Measurements from ENCODE around the gene C1QL4.

- TF ChIP-seq, protein P1, sequence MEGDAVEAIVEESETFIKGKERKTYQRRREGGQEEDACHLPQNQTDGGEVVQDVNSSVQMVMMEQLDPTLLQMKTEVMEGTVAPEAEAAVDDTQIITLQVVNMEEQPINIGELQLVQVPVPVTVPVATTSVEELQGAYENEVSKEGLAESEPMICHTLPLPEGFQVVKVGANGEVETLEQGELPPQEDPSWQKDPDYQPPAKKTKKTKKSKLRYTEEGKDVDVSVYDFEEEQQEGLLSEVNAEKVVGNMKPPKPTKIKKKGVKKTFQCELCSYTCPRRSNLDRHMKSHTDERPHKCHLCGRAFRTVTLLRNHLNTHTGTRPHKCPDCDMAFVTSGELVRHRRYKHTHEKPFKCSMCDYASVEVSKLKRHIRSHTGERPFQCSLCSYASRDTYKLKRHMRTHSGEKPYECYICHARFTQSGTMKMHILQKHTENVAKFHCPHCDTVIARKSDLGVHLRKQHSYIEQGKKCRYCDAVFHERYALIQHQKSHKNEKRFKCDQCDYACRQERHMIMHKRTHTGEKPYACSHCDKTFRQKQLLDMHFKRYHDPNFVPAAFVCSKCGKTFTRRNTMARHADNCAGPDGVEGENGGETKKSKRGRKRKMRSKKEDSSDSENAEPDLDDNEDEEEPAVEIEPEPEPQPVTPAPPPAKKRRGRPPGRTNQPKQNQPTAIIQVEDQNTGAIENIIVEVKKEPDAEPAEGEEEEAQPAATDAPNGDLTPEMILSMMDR (conservative IDR thresholded peaks at IDR 0.05 in 1 of 2, IDR thresholded peaks at IDR 0.05 in 1 of 2; ENCODE audit: extremely low read depth in 1 of 2, insufficient read depth in 1 of 2, low read depth in 1 of 2, low read length in 2 of 2), result no peak
- TF ChIP-seq EZH2 (IDR thresholded peaks at IDR 0.05; ENCODE audit: borderline replicate concordance, low read length), result no peak
Observed at GRCh38 chr12:49334681-49335080, 2.3 kb downstream of the C1QL4 start.
